Measurements from ENCODE around the gene FXYD5.

DNA sequence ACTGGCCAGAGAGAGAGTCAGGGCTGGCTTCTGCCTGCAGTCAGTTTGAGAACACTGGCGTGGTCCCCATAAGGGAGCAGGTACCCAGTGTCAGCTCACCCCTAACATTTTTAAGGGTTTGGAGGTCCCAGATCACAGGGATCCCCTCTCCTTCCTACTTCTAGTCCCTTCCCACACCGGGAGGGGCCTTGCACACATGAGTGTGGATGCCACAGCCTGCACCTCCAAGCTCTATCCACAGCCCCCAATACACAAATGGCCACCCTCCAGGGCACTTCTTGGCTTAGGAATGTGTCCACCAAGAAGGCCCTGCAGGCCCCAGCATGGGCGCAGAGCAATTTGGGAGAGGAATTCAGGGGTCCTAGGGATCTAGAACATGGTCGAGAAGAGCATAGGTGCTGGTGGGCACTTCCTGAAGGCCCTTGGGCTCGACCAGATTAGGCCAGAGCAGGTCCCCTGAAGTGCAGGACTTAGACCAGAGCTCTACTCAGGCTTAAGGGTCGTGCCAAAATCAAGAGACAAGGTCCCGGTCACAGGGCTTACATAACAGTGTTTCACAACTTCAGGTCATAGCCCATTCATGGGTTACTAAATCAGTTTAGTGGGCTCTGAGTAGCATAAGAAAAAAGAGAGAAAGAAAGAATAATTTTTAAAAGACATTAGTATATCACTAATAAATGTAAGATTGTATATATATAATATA is 16.0 kb downstream of the FXYD5 start:
- TF ChIP-seq, protein P1, sequence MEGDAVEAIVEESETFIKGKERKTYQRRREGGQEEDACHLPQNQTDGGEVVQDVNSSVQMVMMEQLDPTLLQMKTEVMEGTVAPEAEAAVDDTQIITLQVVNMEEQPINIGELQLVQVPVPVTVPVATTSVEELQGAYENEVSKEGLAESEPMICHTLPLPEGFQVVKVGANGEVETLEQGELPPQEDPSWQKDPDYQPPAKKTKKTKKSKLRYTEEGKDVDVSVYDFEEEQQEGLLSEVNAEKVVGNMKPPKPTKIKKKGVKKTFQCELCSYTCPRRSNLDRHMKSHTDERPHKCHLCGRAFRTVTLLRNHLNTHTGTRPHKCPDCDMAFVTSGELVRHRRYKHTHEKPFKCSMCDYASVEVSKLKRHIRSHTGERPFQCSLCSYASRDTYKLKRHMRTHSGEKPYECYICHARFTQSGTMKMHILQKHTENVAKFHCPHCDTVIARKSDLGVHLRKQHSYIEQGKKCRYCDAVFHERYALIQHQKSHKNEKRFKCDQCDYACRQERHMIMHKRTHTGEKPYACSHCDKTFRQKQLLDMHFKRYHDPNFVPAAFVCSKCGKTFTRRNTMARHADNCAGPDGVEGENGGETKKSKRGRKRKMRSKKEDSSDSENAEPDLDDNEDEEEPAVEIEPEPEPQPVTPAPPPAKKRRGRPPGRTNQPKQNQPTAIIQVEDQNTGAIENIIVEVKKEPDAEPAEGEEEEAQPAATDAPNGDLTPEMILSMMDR (IDR thresholded peaks at IDR 0.05) = no peak
- TF ChIP-seq MAX (IDR thresholded peaks at IDR 0.05) = no peak
